ENCODE data around the gene SESN1.

- TF ChIP-seq CTCF (IDR thresholded peaks at IDR 0.05) = no peak
- TF ChIP-seq EP300 (IDR thresholded peaks at IDR 0.05) = no peak
- TF ChIP-seq POLR2AphosphoS5 (IDR thresholded peaks at IDR 0.05) = no peak
- TF ChIP-seq POLR2A (IDR thresholded peaks at IDR 0.05; ENCODE audit: low read depth) = no peak
Measured at GRCh38 chr6:109139109-109139508, 44.5 kb upstream of the SESN1 start.

Measured in esophagus muscularis mucosa (tissue), 4 donors.